Body of pancreas (tissue), 4 donors: ENCODE measurements around the gene PDE1C.

ENCODE experiments used
- POLR2A ChIP-seq, 3 donors: fragments of 450-650 bp; IDR thresholded peaks; one replicate each; pipeline ENCODE4 v1.6.1; 2016; ENCODE audit warnings: antibody characterized with exemption in 3 of 3, mild to moderate bottlenecking in 2 of 3
- TF ChIP-seq, protein P1 (sequence below), 7 experiments: fragments of 450-650 bp in 4 of 7; fragments of 200-600 bp in 3 of 7; sonication (generic) in 3 of 7; IDR thresholded peaks; one replicate each; pipeline ENCODE4 v1.5.1; 2016 to 2019; ENCODE audit warnings: antibody characterized with exemption in 7 of 7

DNA sequence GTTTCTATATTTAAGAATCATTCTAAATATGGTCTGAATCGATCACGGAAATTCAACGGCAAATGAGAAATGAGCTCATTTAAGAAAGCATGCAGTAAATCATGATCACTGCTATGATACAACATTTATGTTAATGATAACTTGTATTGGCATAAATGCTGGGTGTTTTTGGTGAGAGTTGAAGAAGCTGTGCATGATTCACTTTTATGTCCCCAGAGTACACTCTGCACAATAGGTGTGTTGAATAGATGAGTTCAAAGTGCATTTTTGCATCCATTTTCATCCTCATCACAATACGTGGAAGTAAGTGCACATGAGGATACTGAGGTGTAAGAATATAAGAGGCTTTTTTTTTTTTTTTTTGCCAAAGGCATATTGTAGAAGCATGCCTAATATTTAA lies 213.9 kb downstream of the PDE1C start:
- no peak for TF ChIP-seq POLR2A (IDR thresholded peaks at IDR 0.05)
- TF ChIP-seq, protein P1, sequence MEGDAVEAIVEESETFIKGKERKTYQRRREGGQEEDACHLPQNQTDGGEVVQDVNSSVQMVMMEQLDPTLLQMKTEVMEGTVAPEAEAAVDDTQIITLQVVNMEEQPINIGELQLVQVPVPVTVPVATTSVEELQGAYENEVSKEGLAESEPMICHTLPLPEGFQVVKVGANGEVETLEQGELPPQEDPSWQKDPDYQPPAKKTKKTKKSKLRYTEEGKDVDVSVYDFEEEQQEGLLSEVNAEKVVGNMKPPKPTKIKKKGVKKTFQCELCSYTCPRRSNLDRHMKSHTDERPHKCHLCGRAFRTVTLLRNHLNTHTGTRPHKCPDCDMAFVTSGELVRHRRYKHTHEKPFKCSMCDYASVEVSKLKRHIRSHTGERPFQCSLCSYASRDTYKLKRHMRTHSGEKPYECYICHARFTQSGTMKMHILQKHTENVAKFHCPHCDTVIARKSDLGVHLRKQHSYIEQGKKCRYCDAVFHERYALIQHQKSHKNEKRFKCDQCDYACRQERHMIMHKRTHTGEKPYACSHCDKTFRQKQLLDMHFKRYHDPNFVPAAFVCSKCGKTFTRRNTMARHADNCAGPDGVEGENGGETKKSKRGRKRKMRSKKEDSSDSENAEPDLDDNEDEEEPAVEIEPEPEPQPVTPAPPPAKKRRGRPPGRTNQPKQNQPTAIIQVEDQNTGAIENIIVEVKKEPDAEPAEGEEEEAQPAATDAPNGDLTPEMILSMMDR (IDR thresholded peaks at IDR 0.05) = no peak
